Measurements from ENCODE around the gene PRDM16. TPM values are rescaled to one million over a fixed set of nuclear protein-coding genes. Genes with fewer than 3 reads are reported as not detected.

The PRDM16 gene
- total and polyA plus RNA-seq, 2 experiments from 2014 or later: 41.8 to 55.8 TPM

DNA sequence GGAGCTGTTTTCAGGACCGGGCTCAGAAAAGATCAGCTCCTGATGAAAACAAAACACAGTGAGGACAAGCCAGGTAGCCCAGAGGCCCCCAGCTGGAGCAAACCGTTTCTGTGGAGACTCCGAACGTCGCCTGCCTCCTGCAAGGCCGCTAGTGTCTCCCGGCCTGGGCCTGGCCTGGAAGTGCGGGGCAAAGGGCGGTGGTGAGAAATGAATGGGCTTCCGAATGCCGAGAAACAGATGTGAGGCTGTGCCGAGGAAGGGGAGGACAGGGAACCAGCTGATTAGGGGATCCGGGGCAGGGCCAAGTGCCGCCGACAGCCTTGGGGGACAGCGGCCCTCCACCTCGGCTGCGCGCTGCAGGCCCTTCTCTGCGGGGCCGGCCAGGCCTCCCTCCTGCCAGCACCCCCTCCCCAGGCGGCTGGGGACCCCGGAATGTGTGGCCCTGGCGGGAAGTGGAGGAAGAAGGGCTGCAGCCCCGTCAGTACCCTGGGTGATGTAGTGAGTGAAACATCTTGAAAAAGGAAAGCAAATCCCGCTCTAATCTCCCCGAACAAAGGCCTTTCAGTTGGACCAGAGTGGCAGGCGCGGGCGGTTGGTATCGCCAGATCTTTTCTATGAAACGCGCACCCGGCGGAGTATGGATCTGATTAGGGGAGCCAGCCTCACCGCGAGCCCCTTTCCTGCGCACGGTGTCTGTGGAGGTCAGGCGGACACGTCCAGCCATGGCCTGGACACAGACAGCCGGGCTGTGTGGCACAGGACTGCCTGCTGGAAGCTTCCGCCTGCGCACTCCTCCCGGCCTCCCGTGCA, 52.6 kb downstream of the PRDM16 start:
- Histone ChIP-seq H3K4me1 (ENCODE audit: low read depth) (peaks cover 37% of the 10 kb centered on the region), H3K36me3 (no peaks in the 10 kb centered on the region), H3K9me3 (ENCODE audit: low read depth) (no peaks in the 10 kb centered on the region), H3K27me3 (no peaks in the 10 kb centered on the region), H3K27ac (peak overlapping the region; percentile 43), H3K4me3 (no peak overlapping the region)
- TF ChIP-seq CTCF (IDR thresholded peaks at IDR 0.05; ENCODE audit: low read depth, low read length): no peak
- DNase-seq (ENCODE audit: low read depth in 1 of 2, low spot score in 1 of 2): no peak

DNA sequence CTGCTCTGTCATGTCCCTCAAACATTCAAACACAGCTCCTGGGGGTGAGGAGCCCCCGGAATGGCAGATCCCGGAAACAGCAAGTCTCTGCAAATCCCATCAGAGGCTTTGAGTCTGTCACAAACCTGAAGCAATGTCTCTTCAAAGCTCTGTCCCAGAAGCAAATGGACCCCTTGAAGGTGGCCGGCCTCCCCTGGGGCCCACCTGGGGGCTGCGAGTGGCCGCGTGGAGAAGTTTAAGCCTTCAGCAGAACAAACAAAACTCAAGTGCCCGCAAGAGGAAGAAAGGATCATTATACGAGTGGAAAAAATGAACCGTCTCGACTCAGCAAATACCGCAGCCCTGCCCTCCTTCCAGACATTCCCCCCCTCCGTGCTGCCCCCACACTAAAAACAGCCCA, 53.3 kb downstream of the PRDM16 start:
- no peak for TF ChIP-seq CTCF (IDR thresholded peaks at IDR 0.05; ENCODE audit: low read depth, low read length)
- no peaks in the 10 kb centered on the region for H3K27me3 ChIP-seq
- no peaks in the 10 kb centered on the region for H3K9me3 ChIP-seq (ENCODE audit: low read depth)
- H3K4me3 ChIP-seq: no peak overlapping the region
- H3K27ac ChIP-seq: no peak overlapping the region
- no peak for DNase-seq (ENCODE audit: low read depth in 1 of 2, low spot score in 1 of 2)
- H3K4me1 ChIP-seq (ENCODE audit: low read depth): peaks cover 44% of the 10 kb centered on the region
- H3K36me3 ChIP-seq: no peaks in the 10 kb centered on the region

DNA sequence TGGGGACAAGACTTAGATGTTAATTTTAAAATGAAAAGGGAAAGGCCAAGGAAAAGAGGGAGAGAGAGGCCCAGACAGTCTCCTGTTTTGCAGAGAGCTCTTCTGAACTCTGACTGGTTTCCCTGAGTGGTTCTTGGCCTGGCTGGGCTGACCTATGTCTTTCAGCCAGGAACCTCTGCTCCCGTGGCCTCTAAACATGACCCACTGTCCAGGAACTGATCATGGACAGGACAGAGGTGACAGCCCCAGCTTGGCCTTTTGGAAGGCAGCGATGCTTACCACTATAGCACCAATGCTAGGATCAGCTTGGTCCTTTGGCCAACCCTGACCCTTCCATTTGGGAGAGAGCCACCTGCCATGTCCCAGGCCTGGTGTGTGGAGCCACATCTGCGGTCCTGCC, 55.2 kb downstream of the PRDM16 start:
- no peak for TF ChIP-seq CTCF (IDR thresholded peaks at IDR 0.05; ENCODE audit: low read depth, low read length)
- Histone ChIP-seq H3K36me3 (no peaks in the 10 kb centered on the region), H3K4me1 (ENCODE audit: low read depth) (peaks cover 56% of the 10 kb centered on the region), H3K27ac (no peak overlapping the region), H3K9me3 (ENCODE audit: low read depth) (no peaks in the 10 kb centered on the region), H3K4me3 (no peak overlapping the region), H3K27me3 (no peaks in the 10 kb centered on the region)
- no peak for DNase-seq (ENCODE audit: low read depth in 1 of 2, low spot score in 1 of 2)

DNA sequence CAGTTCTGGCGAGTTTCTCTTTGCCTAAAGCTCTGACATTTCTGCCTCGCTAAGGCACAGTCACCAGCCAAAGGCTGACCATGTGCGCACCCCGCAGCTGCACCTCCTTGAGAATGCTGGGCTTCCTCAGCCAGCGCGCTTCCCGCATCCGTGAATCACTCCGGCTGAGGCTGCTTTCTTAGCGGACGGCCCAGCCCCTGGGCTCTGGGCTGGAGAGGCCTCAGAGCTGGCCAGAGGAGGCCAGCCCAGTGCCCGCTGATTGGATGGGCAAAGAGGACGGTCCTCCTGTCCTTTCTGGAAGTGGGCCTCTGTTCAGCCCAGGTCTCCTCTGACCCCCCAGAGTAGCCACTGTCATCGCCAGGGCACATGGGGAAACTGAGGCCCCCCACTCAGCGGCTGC, 56.1 kb downstream of the PRDM16 start:
- Histone ChIP-seq H3K4me3 (no peak overlapping the region), H3K27ac (no peak overlapping the region), H3K9me3 (ENCODE audit: low read depth) (no peaks in the 10 kb centered on the region), H3K4me1 (ENCODE audit: low read depth) (peaks cover 55% of the 10 kb centered on the region), H3K27me3 (no peaks in the 10 kb centered on the region), H3K36me3 (no peaks in the 10 kb centered on the region)
- TF ChIP-seq CTCF (IDR thresholded peaks at IDR 0.05; ENCODE audit: low read depth, low read length): no peak
- no peak for DNase-seq (ENCODE audit: low read depth in 1 of 2, low spot score in 1 of 2)

- Histone ChIP-seq H3K27me3 (no peaks in the 10 kb centered on the region), H3K9me3 (ENCODE audit: low read depth) (no peaks in the 10 kb centered on the region), H3K27ac (peak overlapping the region; percentile 36), H3K4me1 (ENCODE audit: low read depth) (peaks cover 49% of the 10 kb centered on the region), H3K4me3 (no peak overlapping the region), H3K36me3 (no peaks in the 10 kb centered on the region)
- TF ChIP-seq CTCF (IDR thresholded peaks at IDR 0.05; ENCODE audit: low read depth, low read length): no peak
- DNase-seq (ENCODE audit: low read depth in 1 of 2, low spot score in 1 of 2): no peak
These were observed 56.8 kb downstream of the PRDM16 start for GRCh38 chr1:3125546-3126368.

Data from cardiac muscle cell (in vitro differentiated cells and primary cell).